Kidney (tissue), 14 donors: ENCODE data around the gene TOLLIP. TPM values are rescaled to one million over a fixed set of nuclear protein-coding genes. Genes with fewer than 3 reads are reported as not detected.

Source experiments
- DNase-seq, 5 donors: peaks; one replicate each; pipeline ENCODE4 v3.0.0-alpha.2; 2013 to 2020
- FAIRE-seq: peaks from 2 replicates; lab custom pipeline; 2012; peaks lifted over from hg19 to GRCh38; lab: Jason Lieb, UNC
- H3K27ac ChIP-seq, 2 donors: one replicate each; pipeline ENCODE4 v1.7.0; 2013; ENCODE audit warnings: low read depth in 2 of 2, low read length in 2 of 2, inconsistent platforms in 1 of 2
- H3K27me3 ChIP-seq: one replicate; pipeline ENCODE4 v1.7.1; 2013; ENCODE audit warnings: low read length, inconsistent platforms; ENCODE audit not compliant: control insufficient read depth, insufficient read depth
- H3K36me3 ChIP-seq, 3 donors: one replicate each; pipeline versions ENCODE4 v1.7.0 to v1.7.1; 2013; ENCODE audit warnings: low read length in 3 of 3, control low read depth in 1 of 3, inconsistent platforms in 1 of 3; ENCODE audit not compliant: insufficient read depth in 3 of 3, control insufficient read depth in 2 of 3
- H3K4me1 ChIP-seq, 3 donors: one replicate each; pipeline versions ENCODE4 v1.7.0 to v1.7.1; 2013; ENCODE audit warnings: low read length in 3 of 3, inconsistent platforms in 1 of 3, low read depth in 1 of 3; ENCODE audit not compliant: control insufficient read depth in 2 of 3, insufficient read depth in 2 of 3
- H3K4me3 ChIP-seq, 3 donors: one replicate each; pipeline versions ENCODE4 v1.7.0 to v1.8.1; 2013; ENCODE audit warnings: low read length in 3 of 3, control low read depth in 1 of 3, inconsistent platforms in 1 of 3
- H3K9ac ChIP-seq, 3 donors: one replicate each; pipeline versions ENCODE4 v1.7.0 to v1.7.1; 2013; ENCODE audit warnings: low read length in 3 of 3, control low read depth in 1 of 3, inconsistent platforms in 1 of 3
- H3K9me3 ChIP-seq, 3 donors: one replicate each; pipeline versions ENCODE4 v1.7.0 to v1.7.1; 2013; ENCODE audit warnings: low read length in 3 of 3, control low read depth in 1 of 3, inconsistent platforms in 1 of 3; ENCODE audit not compliant: control insufficient read depth in 2 of 3, insufficient read depth in 1 of 3
- intact Hi-C: fragments of 100-400 bp; cut with DNase I; formaldehyde crosslinking; loops from one replicate; pipeline ENCODE4 v1.11.1; 2022
- polyA plus RNA-seq: library from polyadenylated mRNA; stranded (reverse); fragments of 350-450 nt; fragmentation: Illumina TruSeq; extraction: RNeasy Lipid Tissue Mini Kit (QIAGEN cat#74804); gene quantifications from one replicate; pipeline ENCODE4 v1.2.3, GENCODE V29; 2014; ENCODE audit warnings: low read depth, low replicate concordance; ENCODE audit not compliant: insufficient read depth
- total RNA-seq: library from RNA; stranded (reverse); fragmentation: NEBNext Ultra II Directional; extraction: Animal tissue kit (Norgen Biotek cat#: 25700); gene quantifications from one replicate; pipeline ENCODE4 v1.2.1, GENCODE V29; 2021
- TF ChIP-seq, protein P1 (sequence below): IDR thresholded peaks from 3 replicates; pipeline ENCODE4 v1.5.1; 2012; ENCODE audit warnings: mild to moderate bottlenecking, moderate library complexity, borderline replicate concordance; ENCODE audit not compliant: insufficient read depth; ENCODE audit errors: extremely low read depth
- donor health status: control.
- donor health status: control.
- donor health status: control.
- donor health status: control.
- donor health status: control.
- donor health status: DM: yes; HTN: yes; CAD: no.
- donor health status: Normal renal cell carcinoma (clear cell type).

Gene TOLLIP
- total and polyA plus RNA-seq, 2 donors from 2014 or later, result 65.5 to 88.0 TPM

DNA sequence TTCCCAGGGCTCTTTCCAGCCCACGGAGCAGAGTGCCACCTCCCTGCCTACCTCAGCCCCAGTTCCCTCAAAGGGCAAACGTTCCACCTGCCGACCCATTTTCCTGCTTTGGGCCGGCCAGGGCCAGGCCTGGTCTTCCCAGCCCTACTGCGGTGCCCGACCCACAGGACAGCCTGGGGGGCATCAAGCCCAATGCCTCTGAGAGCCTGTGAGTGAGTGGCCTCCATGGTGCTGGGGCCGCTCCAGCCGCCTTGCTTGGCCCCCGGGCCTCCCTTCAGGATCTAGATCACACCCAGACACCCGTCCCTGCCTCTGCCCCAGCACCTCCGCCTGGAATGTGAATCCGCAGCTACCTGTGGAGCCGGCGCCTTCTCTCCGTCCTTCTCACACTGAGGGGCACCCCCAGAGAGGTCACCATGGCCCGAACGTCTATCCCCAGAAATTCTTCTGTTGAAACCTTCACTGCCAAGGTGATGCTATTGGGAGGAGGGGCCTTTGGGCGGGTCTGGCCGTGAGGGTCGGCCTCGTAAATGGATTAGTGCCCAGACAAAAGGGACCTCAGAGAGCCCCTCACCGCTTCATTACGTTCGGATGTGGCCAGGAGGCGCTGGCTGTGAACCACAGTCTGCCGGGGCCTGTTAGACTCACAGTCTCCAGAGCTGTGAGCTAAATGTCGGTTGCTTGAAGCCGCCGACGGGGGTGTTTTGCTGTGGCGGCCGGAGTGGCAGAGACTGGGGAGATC, 44.1 kb upstream of the TOLLIP start:
- TF ChIP-seq, protein P1, sequence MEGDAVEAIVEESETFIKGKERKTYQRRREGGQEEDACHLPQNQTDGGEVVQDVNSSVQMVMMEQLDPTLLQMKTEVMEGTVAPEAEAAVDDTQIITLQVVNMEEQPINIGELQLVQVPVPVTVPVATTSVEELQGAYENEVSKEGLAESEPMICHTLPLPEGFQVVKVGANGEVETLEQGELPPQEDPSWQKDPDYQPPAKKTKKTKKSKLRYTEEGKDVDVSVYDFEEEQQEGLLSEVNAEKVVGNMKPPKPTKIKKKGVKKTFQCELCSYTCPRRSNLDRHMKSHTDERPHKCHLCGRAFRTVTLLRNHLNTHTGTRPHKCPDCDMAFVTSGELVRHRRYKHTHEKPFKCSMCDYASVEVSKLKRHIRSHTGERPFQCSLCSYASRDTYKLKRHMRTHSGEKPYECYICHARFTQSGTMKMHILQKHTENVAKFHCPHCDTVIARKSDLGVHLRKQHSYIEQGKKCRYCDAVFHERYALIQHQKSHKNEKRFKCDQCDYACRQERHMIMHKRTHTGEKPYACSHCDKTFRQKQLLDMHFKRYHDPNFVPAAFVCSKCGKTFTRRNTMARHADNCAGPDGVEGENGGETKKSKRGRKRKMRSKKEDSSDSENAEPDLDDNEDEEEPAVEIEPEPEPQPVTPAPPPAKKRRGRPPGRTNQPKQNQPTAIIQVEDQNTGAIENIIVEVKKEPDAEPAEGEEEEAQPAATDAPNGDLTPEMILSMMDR, result no peak
- no peaks in the 10 kb centered on the region for H3K9me3 ChIP-seq
- H3K4me3 ChIP-seq, result no peak overlapping the region
- no peak overlapping the region for H3K9ac ChIP-seq
- no peak overlapping the region for H3K27ac ChIP-seq
- no peaks in the 10 kb centered on the region for H3K4me1 ChIP-seq
- intact Hi-C loops, result no loop called here
- no peaks in the 10 kb centered on the region for H3K27me3 ChIP-seq
- no peaks in the 10 kb centered on the region for H3K36me3 ChIP-seq
- FAIRE-seq (no peak), DNase-seq (no peak)

DNA sequence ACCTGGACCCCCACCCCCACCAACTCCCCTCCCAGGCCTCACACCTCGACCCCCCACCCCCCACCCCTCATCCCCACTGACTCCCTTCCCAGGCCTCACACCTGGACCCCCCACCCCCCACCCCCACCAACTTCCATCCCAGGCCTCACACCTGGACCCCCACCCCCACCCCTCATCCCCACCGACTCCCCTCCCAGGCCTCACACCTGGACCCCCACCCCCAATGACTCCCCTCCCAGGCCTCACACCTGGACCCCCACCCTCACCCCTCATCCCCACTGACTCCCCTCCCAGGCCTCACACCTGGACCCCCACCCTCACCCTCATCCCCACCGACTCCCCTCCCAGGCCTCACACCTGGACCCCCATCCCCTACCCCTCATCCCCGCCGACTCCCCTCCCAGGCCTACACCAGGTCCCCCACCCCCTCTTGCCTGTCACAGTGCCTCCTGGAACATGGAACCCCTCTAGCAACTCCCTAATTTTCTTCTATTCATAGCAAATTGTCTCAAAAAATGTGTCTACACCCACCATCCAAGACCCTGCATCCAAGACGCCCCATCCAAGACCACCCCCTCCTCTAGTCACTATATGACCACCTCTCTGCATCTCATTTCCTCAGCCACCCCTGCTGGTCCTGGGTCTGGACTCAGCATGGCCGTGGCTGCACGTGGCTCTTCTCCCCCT, 43.4 kb upstream of the TOLLIP start:
- no peaks in the 10 kb centered on the region for H3K4me1 ChIP-seq
- no peaks in the 10 kb centered on the region for H3K27me3 ChIP-seq
- H3K36me3 ChIP-seq, result no peaks in the 10 kb centered on the region
- no peak overlapping the region for H3K27ac ChIP-seq
- TF ChIP-seq, protein P1, result no peak
- H3K9ac ChIP-seq, result no peak overlapping the region
- H3K9me3 ChIP-seq, result no peaks in the 10 kb centered on the region
- FAIRE-seq, result no peak
- H3K4me3 ChIP-seq, result no peak overlapping the region
- DNase-seq, result peak in 1 of 5 donors; percentile 46
- intact Hi-C loops, result no loop called here

DNA sequence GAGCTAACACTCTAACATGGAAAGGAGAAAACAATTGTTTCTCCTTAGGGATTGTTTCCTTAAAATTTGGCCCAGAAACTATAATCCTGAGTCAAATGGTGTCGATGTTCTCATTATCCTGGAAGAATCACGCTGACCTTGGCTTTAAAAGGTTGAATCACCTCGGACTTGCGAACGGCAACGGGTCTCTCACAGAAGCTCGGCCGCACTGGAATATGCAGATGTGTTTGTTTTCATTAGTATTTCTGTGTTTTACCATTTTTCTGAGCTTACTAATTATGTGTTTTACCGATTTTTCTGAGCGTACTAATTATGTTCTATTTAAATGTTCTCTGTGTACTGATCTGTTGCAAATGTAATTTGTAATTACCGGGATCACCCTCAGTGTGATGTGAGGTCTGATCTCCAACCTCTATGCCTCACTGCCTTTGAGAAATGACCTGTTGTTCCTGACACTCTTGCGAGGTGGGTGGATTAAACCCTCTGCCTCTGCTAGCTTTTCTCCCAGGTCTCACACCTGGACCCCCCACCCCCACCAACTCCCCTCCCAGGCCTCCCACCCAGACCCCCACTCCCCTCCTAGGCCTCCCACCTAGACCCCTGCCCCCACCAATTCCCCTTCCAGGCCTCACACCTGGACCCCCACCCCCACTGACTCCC, 42.0 kb upstream of the TOLLIP start:
- Histone ChIP-seq H3K4me1 (no peaks in the 10 kb centered on the region), H3K4me3 (no peak overlapping the region), H3K36me3 (no peaks in the 10 kb centered on the region), H3K9me3 (no peaks in the 10 kb centered on the region), H3K27me3 (no peaks in the 10 kb centered on the region), H3K9ac (no peak overlapping the region), H3K27ac (no peak overlapping the region)
- intact Hi-C loops, result no loop called here
- TF ChIP-seq, protein P1, result no peak
- DNase-seq (peak in 4 of 5 donors; percentile 53 to 80 (median 70)), FAIRE-seq (no peak)
